Neutrophil (primary cell): ENCODE data around the gene SERPINC1.
"Not testable (repeated sequence)": the region's sequence is repeated elsewhere in the genome, so short reads cannot be mapped to it uniquely, and the experiment has no call there.

ENCODE experiments used
- H3K27ac ChIP-seq: fragments of 200-600 bp; sonication (generic); 2 replicates; pipeline ENCODE4 v1.5.1; 2016; ENCODE audit warnings: mild to moderate bottlenecking, moderate library complexity
- H3K27me3 ChIP-seq: fragments of 200-600 bp; sonication (generic); 2 replicates; pipeline ENCODE4 v1.6.0; 2016; ENCODE audit warnings: mild to moderate bottlenecking
- H3K36me3 ChIP-seq: fragments of 200-600 bp; sonication (generic); 2 replicates; pipeline ENCODE4 v1.5.1; 2017
- H3K4me1 ChIP-seq, 2 experiments: fragments of 200-600 bp in 1 of 2; sonication (generic) in 1 of 2; 1 replicate in 1 of 2; 2 replicates in 1 of 2; pipeline versions ENCODE4 v1.5.1 to v1.6.1; 2013 to 2016; ENCODE audit warnings: low read depth in 1 of 2, low read length in 1 of 2, mild to moderate bottlenecking in 1 of 2, moderate library complexity in 1 of 2; ENCODE audit not compliant: control insufficient read depth in 1 of 2, insufficient read depth in 1 of 2
- H3K4me3 ChIP-seq, 2 experiments: fragments of 200-600 bp in 1 of 2; sonication (generic) in 1 of 2; 1 replicate in 1 of 2; 2 replicates in 1 of 2; pipeline ENCODE4 v1.5.1; 2013 to 2016; ENCODE audit warnings: low read depth in 1 of 2, low read length in 1 of 2, mild to moderate bottlenecking in 1 of 2, moderate library complexity in 1 of 2
- H3K9me3 ChIP-seq: fragments of 200-600 bp; sonication (generic); 2 replicates; pipeline ENCODE4 v1.5.1; 2016
- CTCF ChIP-seq: fragments of 200-600 bp; sonication (generic); IDR thresholded peaks from 2 replicates; pipeline ENCODE4 v1.5.1; 2016; ENCODE audit warnings: antibody characterized with exemption

SERPINC1 gene

DNA sequence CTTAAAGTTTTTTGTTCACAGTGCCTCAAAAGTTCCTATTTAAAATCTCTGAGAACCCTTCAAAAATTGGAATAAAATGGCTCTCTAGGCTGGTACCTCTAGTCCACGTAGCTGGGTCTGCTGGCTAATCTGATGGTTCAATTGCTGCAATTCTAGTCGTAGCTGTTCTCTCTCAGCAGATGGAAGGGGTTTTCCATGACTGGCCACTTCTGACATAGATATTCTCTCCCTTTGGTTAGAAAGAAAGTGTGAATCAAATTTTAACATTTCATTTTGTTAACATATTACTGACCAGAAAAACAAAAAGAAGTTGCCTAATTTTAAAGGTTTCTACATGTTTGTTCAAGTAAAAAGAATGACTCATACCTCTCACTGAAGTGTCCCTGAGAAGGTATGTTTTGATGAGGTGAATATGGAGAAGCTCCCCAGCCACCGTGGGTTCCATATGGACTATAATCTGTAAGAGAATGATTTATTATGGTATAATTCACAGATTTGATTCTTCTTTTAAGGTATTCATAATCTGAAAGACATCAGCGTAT, 29.3 kb upstream of the SERPINC1 start:
- H3K4me3 ChIP-seq: no peak overlapping the region
- H3K27me3 ChIP-seq: no peaks in the 10 kb centered on the region
- TF ChIP-seq CTCF: no peak
- H3K9me3 ChIP-seq: no peaks in the 10 kb centered on the region
- peaks cover 100% of the 10 kb centered on the region for H3K36me3 ChIP-seq
- H3K27ac ChIP-seq: no peak overlapping the region
- no peaks in the 10 kb centered on the region for H3K4me1 ChIP-seq

- Histone ChIP-seq H3K36me3 (peaks cover 94% of the 10 kb centered on the region), H3K4me1 (no peaks in the 10 kb centered on the region), H3K4me3 (no peak overlapping the region), H3K27ac (no peak overlapping the region), H3K27me3 (no peaks in the 10 kb centered on the region), H3K9me3 (no peaks in the 10 kb centered on the region)
- no peak for TF ChIP-seq CTCF
Observed at GRCh38 chr1:173937062-173937461, 19.9 kb upstream of the SERPINC1 start.

GRCh38 chr1:173934440-173934839, 17.3 kb upstream of the SERPINC1 start:
- no peak overlapping the region for H3K27ac ChIP-seq
- H3K9me3 ChIP-seq: no peaks in the 10 kb centered on the region
- no peak overlapping the region for H3K4me3 ChIP-seq
- no peaks in the 10 kb centered on the region for H3K27me3 ChIP-seq
- no peaks in the 10 kb centered on the region for H3K4me1 ChIP-seq
- TF ChIP-seq CTCF: no peak
- peaks cover 83% of the 10 kb centered on the region for H3K36me3 ChIP-seq

DNA sequence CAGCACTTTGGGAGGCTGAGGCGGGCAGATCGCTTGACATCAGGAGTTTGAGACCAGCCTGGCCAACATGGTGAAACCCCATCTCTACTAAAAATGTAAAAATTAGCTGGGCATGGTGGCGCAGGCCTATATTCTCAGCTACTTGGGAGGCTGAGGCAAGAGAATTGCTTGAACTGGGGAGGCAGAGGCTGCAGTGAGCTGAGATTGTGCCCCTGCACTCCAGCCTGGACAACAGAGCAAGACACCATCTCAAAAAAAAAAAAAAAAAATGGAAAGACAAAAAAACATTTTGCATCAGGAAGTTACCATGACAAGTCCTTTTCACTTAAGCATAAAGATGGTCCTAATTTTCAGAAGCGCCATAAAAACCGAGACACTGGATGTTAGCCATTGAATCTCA, 13.4 kb upstream of the SERPINC1 start:
- peaks cover 49% of the 10 kb centered on the region for H3K36me3 ChIP-seq
- not testable (repeated sequence) for H3K27ac ChIP-seq, H3K4me3 ChIP-seq, H3K9me3 ChIP-seq, H3K4me1 ChIP-seq, H3K27me3 ChIP-seq

GRCh38 chr1:173925306-173926242, 8.4 kb upstream of the SERPINC1 start:
- no peaks in the 10 kb centered on the region for H3K4me1 ChIP-seq
- no peaks in the 10 kb centered on the region for H3K9me3 ChIP-seq
- no peak for TF ChIP-seq CTCF
- H3K27me3 ChIP-seq: no peaks in the 10 kb centered on the region
- H3K27ac ChIP-seq: no peak overlapping the region
- H3K4me3 ChIP-seq: no peak overlapping the region
- peaks cover 4% of the 10 kb centered on the region for H3K36me3 ChIP-seq

GRCh38 chr1:173920861-173921260, 3.7 kb upstream of the SERPINC1 start:
- no peaks in the 10 kb centered on the region for H3K36me3 ChIP-seq
- H3K4me3 ChIP-seq: no peak overlapping the region
- TF ChIP-seq CTCF: no peak
- no peak overlapping the region for H3K27ac ChIP-seq
- H3K9me3 ChIP-seq: no peaks in the 10 kb centered on the region
- no peaks in the 10 kb centered on the region for H3K4me1 ChIP-seq
- no peaks in the 10 kb centered on the region for H3K27me3 ChIP-seq
